ENCODE data around the gene CD200R1.

Gene CD200R1

DNA sequence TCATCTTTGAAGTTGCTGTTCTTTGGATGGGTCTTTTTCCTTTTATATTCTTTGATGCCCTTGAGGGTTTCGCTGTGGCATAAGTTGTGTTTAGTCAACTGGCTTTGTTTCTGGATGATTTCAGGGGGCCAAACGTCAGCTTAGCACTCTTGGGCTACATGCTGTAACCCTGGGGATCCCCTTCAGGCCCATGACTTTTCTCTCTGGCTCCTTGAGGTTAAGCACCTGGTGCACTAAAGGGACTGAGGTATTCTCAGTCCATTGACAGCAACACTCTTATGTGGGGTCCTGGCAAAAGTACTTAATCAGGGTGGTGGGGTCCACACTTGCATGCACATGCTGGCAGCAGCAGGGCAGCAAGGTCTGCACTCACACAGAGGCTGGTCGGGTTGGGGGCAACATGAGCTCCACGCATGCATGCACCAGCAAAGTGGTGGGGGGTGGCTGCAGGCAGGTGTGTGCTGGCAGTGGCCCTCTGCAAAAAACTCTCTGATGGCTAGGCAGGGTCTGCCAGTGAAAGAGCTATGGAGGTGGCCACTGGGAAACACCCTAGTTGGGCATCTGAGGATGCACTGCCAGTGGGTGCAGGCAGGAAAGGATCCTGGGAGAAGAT lies 90.1 kb downstream of the CD200R1 start:
- no peak for DNase-seq

- no peak for DNase-seq
Observed at GRCh38 chr3:112881891-112882290, 93.0 kb downstream of the CD200R1 start.

- DNase-seq = no peak
Observed at GRCh38 chr3:112875561-112875960, 99.3 kb downstream of the CD200R1 start.

GRCh38 chr3:112874725-112875124 lies 100.2 kb downstream of the CD200R1 start:
- DNase-seq = no peak

DNA sequence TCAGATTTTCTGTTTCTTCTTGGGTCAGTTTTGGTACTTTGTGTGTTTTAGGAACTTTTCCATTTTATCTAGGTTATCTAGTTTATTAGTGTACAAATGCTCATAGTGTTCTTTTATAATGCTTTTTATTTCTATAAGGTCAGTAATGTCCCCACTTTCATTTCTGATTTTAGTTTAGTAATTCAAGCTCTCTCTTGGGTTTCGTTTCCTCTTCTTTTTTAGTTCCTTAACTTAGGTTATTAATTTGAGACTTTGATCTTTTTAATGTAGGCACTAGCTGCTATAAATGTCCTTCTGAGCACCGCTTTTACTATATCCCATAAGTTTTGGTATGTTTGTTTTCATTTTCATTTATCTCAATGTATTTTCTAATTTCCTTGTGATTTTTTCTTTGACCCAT lies 101.3 kb downstream of the CD200R1 start:
- no peak for DNase-seq

DNA sequence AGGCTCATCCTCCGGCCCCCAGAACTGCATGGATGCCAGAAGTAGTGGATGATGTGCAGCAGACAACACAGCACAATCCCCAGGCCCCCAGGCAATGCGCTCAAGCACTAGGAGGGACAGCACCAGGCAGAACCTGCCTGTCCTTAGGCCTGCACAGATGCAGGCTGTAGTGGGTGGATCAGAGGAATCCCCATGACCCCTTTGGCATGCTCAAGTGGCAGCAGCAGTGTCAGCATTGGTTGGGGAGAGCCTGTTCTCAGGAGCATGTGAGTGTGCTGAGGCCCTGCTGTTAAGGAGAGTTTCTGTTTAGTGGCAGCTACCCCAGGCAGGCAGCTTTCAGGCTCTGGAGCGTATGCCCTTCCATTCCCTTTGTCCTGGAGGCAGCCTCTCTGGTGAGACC lies 103.2 kb downstream of the CD200R1 start:
- no peak for DNase-seq

All from NCI-H446 (cell line).